GM19324 (cell line): ENCODE data around the gene NABP2.
"Not testable (repeated sequence)": the region's sequence is repeated elsewhere in the genome, so short reads cannot be mapped to it uniquely, and the experiment has no call there.

Experiments
- ATAC-seq: cut with Tn5 transposase; IDR thresholded peaks from one replicate; pipeline ENCODE4 v1.9.1; 2021; ENCODE audit warnings: mild to moderate bottlenecking, moderate library complexity; ENCODE audit not compliant: unreplicated experiment, low FRiP score

NABP2 gene

DNA sequence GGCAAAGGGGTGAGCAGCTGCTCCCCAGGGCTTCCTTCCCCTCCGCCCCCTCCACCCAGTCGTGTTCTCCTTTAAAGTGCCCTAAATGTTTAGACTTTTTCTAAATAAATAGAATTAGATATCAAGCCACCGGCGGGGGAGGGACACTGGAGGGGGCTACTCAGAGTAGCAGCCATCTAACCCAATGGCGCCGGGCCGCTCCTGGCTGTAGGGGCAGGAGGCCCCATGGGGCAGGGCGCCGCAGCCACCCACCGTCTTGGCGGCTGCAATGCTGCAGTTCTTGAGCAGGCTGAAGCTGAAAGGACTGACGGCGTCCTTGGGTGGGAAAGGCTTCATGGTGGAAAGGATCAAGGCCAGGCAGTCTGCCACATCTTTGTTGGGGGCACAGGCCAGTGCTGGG is 18.8 kb downstream of the NABP2 start:
- no peak for ATAC-seq

DNA sequence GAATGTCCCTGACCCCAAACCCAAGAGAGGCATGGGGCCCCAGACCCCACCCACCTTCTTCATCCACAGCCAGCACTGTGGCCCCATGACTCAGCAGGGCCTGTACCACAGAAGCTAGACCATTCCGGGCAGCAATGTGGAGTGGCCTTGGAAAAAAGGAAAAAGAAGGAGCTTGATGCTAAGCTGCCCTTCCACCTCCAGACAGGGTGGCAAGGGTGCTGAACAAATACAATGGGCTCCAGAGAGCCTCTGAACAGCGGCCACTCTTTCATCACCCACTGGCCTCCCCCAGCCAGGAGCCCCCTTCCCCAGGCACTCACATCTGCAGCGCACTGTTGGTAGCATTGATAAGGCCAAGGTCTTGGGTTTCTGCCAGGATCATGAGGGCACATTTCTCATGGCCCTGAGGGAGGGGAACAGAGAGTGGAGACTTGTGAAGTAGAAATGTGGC is 19.6 kb downstream of the NABP2 start:
- ATAC-seq: no peak

DNA sequence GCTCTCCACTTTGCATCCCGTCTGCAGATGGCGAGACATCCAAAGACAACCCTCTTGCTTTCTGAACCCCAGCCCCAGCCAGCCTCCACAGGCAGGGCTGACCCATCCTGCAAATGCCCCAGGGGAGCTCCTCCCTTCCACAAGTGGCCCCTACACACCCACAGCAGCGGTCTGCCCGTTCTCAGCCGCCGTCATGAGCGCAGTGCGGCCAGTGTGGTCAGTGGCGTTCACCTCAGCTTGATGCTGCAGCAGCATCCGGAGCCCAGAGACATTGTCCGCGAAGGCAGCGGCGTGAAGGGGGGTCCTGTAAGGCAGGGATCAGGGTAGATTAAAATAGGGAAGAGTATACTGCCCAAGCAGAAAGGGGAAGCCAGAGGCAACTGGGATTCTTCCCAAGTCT is 20.4 kb downstream of the NABP2 start:
- ATAC-seq: no peak

DNA sequence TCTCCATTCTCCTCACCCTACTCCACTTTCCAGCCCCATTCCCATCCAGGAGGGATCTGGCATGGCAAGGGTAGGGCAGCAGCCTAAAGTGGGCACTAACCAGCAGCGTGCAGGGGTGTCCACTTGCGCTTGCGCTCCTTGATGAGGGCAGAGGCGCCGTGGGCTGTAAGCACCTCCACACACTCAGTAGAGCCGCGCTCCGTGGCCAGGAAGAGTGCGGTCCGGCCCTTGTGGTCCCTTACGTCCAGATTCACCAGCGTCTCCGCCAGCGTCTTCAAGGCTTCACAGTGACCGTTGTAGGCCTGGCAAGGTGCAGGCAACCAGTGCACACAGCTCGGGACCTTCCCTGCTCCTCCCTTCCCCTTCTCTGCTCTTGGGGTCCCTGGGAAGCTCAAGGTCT is 23.8 kb downstream of the NABP2 start:
- no peak for ATAC-seq

DNA sequence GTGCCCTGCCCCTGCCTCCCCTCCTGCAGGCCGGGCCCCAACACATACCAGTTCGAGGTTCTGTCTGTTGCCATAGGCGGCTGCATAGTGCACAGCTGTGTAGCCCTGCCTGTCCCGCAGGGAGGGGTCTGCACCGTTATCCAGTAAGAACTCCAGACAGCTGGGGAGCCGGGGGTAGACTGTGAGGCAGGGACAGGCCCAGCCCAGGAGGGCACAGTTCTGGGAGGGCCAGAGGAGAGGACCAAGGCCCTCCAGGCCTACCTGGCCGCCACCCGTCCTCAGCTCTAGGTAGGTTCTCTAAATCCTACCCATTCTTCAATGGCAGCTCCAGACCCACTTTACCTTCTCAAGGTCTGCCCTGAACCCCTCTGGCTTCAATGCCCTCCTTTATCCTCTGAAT is 24.6 kb downstream of the NABP2 start:
- no peak for ATAC-seq

DNA sequence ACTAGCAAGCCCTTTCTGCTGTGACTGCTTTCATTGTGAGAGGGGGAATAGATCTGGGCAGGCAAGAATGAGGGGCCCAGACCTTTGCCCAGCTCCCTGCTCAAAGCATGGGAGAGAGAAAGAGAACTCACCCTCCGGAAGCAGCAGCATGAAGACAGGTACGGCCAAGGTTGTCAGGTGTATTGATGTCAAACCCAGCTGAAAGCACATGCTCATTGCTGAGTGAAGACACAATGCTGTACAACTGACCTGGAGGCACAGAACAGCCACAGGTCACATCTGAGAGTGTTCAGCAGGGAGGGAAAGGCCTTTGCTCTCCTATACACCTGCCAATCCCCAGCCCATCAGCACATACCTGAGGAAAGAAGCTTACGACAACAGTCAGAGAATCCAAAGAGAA is 28.5 kb downstream of the NABP2 start:
- no peak for ATAC-seq

DNA sequence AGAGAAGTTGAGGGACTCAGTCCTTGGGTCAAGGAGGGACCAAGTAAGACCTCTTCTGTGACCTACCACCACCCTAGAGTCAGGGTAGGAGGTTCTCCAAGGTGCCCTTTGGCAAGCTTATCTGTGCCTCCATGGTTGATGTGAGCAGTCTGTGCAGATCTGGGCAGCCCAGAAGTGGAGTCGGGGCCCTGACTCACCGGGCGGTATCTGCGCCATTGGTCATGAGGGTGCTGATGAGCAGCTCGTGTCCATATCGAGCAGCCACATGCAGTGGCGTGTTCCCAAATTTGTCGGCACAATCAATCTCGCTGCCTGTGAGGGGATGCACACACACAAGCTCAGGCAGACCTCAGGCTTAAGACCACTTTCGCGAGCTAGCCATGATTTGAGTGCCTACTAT is 28.9 kb downstream of the NABP2 start:
- ATAC-seq: no peak

DNA sequence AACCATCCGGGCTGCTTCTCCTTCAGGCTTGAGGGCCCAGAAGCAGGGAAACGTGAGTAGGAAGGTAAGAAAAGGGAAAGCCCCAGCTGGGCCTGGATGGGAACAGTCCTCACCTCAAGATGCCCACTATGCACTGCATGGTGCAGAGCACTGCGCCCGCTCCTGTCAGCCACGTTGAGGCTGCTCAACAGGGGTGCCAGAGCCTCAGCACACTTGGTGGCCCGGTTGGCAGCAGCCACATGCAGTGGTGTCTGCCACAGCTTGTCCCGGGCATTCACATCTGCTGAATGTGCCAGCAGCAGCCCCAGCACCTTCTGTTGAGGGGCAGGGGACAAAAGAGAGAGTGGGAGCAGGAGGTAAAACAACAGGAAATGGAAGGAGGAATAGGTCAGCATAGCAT is 31.5 kb downstream of the NABP2 start:
- ATAC-seq: no peak

DNA sequence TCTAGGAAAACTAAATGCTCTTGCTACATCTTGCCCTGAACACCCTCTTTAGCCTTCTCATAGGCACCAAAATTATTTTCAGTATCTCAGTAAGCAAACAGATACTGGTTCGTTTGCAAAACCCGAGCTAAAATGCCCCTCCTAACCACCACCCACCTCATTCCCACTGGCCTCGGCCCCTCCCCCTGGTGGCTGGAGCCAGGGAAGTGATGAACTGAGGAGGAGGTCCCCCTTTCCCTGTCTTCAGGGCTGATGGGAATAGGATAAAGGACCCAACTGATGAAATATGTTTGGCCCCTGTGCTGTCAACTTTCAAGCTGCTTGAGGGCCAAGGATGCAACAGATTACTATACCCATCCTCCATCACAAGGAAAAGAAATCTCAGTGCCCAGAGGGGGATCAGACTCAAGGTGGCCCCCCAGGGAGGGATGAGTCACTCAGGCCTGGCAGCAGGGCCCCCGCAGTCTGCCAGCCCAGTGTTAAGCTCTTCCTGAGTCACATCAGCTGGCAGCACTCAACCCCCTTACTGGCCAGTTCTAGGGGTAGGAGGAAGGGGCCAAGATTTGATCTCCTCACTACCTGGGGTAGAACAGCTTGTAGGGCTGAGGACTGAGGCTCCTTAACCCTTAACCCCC is 32.3 kb downstream of the NABP2 start:
- ATAC-seq: no peak

DNA sequence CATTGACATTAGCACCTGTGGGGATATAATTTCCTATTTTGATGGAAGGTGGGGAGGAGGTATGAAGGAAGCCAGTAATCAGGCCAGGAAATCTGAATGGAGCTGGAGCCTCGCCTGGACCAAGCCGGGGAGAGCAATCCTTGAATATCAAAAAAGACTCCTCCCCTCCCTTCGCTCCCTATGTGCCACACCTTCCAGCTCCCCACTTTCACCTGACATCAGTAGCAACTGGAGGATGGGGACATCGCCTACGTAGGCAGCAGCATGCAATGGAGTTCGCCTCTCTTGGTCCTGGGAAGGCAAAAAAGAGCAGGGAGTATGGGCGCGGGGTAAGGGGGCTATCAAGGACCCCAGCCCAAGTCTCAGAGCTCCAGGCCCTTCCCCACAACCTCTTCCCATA is 32.9 kb downstream of the NABP2 start:
- ATAC-seq: no peak

DNA sequence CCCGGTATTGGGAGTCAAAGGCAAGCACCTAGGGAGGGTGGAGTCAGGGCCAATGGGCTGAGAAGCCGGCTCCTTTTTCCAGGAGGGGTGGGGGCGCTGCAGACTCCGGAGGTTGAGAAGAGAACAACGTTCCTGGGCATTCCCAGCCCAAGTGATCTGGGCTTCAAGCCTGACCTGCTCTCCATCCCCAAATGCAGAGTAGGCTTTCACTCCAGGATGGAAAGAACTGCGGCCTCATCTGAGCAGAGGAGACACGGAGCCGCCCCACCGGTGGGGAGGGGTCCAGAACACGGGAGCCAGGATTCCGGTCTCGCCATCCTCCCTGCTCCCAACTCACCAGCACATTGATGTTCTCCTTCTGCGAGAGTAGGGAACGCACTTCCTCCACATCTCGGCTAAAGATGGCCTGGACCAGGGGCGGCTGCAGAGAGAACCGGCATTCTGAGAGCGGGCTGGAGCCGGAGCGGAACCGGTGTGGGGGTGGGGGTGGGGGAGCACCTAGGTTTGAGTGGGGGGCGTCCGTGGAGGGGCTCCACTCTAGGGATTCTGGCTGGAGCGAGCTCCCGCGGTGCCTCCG is 33.4 kb downstream of the NABP2 start:
- ATAC-seq: no peak

DNA sequence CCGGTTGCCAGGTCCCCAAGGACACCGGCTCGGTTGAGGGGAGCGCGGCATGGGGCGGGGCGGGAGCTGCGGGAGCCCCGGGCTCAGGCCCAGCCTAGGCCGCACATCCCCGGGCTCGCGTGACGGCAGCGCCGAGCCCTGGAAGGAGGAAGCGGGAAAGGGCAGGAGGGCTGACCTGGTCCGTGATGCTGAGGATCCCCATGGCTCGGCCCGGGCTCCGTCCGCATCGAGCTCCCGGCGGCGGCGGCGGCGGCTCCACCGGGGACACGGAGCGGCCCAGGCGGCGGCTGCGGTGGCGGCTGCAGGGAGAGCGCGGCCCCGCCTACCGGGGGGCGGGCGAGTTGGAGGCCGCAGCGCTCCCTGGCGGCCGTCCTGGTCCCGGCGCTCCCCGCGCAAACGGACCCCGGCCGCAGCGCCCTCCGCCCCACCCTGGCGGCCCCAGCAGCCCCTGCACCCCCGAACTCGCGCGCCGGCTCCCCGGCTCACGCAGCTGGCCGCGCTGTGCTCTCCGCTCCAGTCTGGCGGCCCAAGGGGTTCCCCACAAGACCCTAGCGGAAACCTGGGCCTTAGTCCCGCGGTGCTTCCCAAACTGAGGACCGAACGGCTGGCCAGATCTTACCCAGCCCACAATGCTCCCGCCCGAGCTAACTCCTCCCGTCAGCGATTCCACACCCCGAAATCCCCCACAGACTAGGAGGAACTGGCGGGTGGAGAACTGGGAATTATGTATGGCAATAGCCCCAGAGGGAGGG is 34.1 kb downstream of the NABP2 start, which contains the start of gene ANKRD52:
Gene ANKRD52 (minus strand): TSS at position 317 of the 752 bp plus-strand sequence. CDS start 115 bp downstream, at position 202.
- ATAC-seq: peak; percentile 89

DNA sequence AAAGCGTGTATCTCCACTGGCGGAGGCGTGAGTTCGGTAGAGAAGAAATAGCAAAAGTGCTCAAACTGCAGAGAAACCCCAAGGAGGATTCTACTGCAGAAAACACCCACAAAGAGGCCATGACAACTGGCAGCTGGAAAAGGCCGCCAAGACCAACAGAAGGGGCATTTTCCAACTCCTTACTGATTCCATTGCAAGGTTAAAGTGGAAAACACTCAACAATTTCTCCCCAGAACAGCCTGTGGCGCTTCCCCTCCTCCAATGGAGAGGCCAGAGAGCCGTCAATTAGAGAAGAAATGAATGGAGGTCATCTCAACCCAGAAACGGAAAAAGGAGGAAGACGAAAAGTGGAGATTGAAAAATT is 34.7 kb downstream of the NABP2 start:
- no peak for ATAC-seq

DNA sequence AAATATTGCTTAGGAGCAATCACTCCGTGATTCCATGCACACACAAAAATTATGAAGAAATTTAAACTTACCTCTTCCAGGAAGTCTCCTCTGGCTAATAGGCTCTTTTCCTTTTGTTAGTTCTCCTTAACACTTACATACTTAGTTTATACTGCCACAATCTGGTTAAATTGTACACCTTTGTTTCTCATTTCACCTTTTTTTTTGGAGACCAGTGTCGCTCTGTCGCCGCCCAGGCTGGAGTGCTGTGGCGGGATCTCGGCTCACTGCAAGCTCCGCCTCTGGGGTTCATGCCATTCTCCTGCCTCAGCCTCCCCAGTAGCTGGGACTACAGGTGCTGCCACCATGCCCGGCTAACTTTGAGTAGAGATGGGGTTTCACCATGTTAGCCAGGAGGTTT is 36.2 kb downstream of the NABP2 start:
- no peak for ATAC-seq

DNA sequence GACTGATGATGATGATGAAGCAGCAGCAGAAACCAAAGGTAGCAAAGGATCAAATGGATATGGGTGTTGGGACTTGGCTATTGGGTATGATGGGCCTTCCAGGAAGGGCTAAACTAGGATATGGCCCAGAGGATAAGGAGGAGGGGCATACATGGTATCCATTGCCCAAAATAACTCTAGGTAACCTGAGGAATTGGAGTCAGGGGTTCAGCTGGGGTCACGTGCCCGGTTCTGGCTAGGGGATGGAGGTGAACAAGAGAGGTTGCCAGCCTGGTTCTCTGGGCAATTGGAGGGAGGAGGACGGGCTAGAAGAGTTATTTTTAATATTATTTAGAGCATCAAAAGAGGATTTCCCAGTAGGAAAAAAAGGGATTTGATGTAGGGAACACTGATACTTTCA is 36.8 kb downstream of the NABP2 start:
- ATAC-seq: no peak

DNA sequence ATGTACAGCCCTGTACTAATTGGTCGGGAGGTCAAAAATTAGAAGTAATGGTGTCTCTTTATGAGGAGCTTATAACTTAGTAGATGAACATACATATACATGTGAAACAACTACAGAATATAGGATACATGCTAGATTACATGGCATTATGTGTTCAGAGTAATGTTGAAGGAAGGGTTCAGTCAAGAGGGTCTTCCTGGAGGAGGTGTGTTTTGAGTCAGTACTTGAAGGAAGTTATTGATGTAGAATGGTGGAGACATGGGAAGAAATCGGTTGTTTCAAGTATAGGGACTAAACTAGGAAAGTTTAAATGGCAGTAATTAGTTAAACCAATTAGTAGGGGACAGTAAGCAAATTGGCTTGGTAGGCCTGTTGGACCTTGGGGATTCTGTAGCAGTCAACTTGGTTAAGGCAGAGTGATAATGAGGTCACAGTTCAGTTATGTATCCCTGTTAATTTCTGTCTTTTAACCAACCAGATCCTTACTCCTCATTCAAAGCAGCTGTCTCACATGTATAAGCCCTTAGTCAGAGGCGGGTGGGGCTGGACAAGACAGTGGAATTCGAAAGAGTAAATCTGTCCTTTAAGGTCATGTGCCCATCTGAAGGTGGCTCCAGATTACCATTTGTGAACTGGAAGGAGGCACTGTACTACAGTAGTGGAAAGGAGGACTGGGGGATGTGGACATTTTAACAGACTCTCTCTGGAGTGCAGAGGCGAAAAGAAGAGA is 37.5 kb downstream of the NABP2 start:
- no peak for ATAC-seq

DNA sequence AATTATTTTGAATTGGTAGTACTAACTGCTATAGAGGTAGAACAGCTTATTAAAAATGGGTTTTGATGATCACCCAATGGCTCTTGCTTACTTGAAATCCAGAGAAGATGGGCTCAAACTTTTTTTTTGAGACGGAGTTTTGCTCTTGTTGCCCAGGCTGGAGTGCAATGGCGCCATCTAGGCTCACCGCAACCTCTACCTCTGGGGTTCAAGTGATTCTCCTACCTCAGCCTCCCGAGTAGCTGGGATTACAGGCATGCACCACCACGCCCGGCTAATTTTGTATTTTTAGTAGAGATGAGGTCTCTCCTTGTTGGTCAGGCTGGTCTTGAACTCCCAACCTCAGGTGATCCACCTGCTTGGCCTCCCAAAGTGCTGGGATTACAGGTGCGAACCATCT is 38.8 kb downstream of the NABP2 start:
- ATAC-seq: not testable (repeated sequence)

DNA sequence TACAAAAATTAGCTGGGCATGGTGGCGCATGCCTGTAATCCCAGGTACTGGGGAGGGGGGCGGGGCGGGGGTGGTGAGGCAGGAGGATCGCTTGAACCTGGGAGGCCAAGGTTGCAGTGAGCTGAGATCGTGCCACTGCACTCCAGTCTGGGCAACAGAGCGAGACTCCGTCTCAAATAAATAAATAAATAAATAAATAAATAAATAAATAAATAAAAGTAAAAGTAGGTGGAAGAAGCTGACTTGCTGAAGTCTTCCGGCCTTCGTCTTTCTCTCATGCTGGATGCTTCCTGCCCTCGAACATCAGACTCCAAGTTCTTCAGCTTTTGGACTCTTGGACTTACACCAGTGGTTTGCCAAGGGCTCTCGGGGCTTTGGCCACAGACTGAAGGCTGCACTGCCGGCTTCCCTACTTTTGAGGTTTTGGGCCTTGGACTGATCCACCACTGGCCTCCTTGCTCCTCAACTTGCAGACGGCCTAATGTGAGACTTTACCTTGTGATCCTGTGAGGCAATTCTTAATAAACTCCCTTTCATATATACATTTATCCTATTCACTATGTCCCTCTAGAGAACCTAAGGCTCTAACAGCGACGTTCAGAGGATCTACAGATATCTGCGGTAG is 42.0 kb downstream of the NABP2 start:
- ATAC-seq: not testable (repeated sequence)

DNA sequence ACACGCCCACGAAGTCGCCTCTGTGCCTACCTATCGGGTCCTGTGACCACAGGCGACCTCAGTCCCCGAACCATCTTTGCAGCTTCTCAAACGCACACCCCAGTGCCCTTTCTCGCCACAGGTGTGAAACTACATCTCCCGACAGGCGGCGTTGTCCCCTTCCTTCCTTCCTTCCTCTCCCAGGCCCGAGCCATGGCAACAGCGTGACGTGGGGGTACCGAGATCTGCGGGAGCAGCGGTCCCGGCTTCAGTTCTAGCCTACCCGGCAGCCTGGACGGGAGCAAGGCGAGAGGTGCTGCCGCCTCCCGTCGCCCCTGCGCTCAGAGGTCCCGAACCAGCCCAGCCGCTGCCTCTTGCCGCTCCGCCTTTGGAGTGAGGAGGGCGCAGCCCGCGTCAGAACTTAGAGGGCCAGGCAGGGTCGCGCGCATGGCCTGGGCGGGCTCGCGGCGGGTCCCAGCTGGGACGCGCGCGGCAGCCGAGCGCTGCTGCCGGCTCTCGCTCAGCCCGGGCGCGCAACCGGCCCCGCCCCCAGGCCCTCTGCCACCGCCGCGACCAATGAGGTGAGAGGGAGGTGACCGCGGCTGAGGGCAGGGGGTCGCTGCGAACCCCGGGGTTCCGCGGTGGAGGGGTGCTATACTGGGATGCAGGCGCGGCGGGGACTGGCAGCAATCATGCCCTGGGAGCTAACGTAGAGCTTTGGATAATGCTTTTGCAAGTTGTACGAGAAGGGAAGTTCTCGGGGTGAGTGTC is 42.7 kb downstream of the NABP2 start, which contains the start of gene COQ10A:
Gene COQ10A (plus strand): TSS at position 250 of the 750 bp plus-strand sequence. CDS start 177 bp downstream, at position 427.
- peak; percentile 90 for ATAC-seq
